Measurements from ENCODE around the gene ADAMTS12. TPM values are rescaled to one million over a fixed set of nuclear protein-coding genes. Genes with fewer than 3 reads are reported as not detected.

Gene ADAMTS12
- total and polyA plus RNA-seq, 2 of the 8 experiments (the other 6 are each of a cell fraction or from before 2014, with no cell fraction given), result 6.4 to 12.8 TPM

- TF ChIP-seq CHD7 (IDR thresholded peaks at IDR 0.05; ENCODE audit: insufficient replicate concordance, low read length), result no peak
These were observed 326.5 kb downstream of the ADAMTS12 start (continued) for GRCh38 chr5:33565324-33565723.

Data from H1 (cell line).